ENCODE results near the gene DACT3. TPM values are rescaled to one million over a fixed set of nuclear protein-coding genes. Genes with fewer than 3 reads are reported as not detected.

Gene DACT3
- total and polyA plus RNA-seq, 2 of the 4 experiments (the other 2 are of a cell fraction): 1.6 to 4.9 TPM

- Histone ChIP-seq H4K91ac (ENCODE audit: insufficient read depth, low read depth, low read length) (no peak overlapping the region), H3K14ac (replicated peaks; ENCODE audit: low read depth, low read length) (no peak overlapping the region), H4K20me1 (ENCODE audit: insufficient read depth, low read length) (no peaks in the 10 kb centered on the region), H2BK20ac (ENCODE audit: low read depth, low read length) (no peak overlapping the region), H3K9me1 (ENCODE audit: insufficient read depth, low read length) (0 out of 2 replicates have a peak, but pooled peaks cover 3% of the 10 kb centered on the region), H4K5ac (ENCODE audit: low read depth, low read length) (no peak overlapping the region), H3K4me1 (ENCODE audit: control insufficient read depth, insufficient read depth, low read length) (no peaks in the 10 kb centered on the region), H3K56ac (ENCODE audit: extremely low read depth, insufficient read depth, low read length) (no peak overlapping the region), H3K4me2 (ENCODE audit: low read depth, low read length) (no peak overlapping the region), H2AFZ (replicated peaks; ENCODE audit: low read length, poor library complexity) (no peak overlapping the region), H3K4ac (ENCODE audit: low read depth, low read length) (no peak overlapping the region), H2AK9ac (replicated peaks; ENCODE audit: low read depth, low read length, poor library complexity) (no peak overlapping the region), H3K18ac (ENCODE audit: low read depth, low read length) (no peak overlapping the region), H3K9ac (ENCODE audit: low read depth, low read length) (no peak overlapping the region), H3K27me3 (ENCODE audit: control insufficient read depth, insufficient read depth, low read length) (no peaks in the 10 kb centered on the region), H3K23ac (ENCODE audit: low read depth, low read length) (no peak overlapping the region), H3K4me3 (ENCODE audit: insufficient read depth, low read depth, low read length) (no peak overlapping the region), H3K36me3 (ENCODE audit: control insufficient read depth, insufficient read depth, low read length) (peaks cover 7% of the 10 kb centered on the region; the same call in 1 of the 2 replicates), H3K9me3 (ENCODE audit: control insufficient read depth, insufficient read depth, low read length) (peaks cover 7% of the 10 kb centered on the region), H4K8ac (ENCODE audit: low read depth in 2 of 2, low read length in 2 of 2) (no peak overlapping the region), H2BK15ac (ENCODE audit: low read depth, low read length) (no peak overlapping the region), H3K27ac (ENCODE audit: insufficient read depth, low read length) (no peak overlapping the region), H3K79me1 (ENCODE audit: low read depth in 1 of 2, low read length in 2 of 2) (no peaks in the 10 kb centered on the region), H2BK5ac (ENCODE audit: low read depth, low read length, poor library complexity, severe bottlenecking) (no peak overlapping the region), H2BK120ac (ENCODE audit: low read depth, low read length) (no peak overlapping the region), H2AK5ac (ENCODE audit: low read depth, low read length) (no peak overlapping the region)
- dilution Hi-C loops (cut with HindIII; ENCODE audit: low sequenced_read_pairs, unreplicated experiment) (no loop called here), intact Hi-C loops (cut with micrococcal nuclease) (no loop called here), in situ Hi-C loops (cut with MboI; ENCODE audit: low sequenced_read_pairs) (no loop called here)
- POLR2A ChIA-PET (ENCODE audit: unreplicated experiment): no interaction called here
- CTCF ChIA-PET: no interaction called here
- BruUV-seq (replicated peaks): no TSS peak
- no peak for DNase-seq
- ATAC-seq (ENCODE audit: low read depth): no peak
- 92% methylated on average over 2 of the region's 7 CpGs; no CpG with 5 or more reads in 1 of the 2 experiments for WGBS, 2 experiments (ENCODE audit: extremely low coverage in 2 of 2, insufficient read length in 1 of 2)
- TF ChIP-seq SMC3 (IDR thresholded peaks at IDR 0.05; ENCODE audit: low read depth, low read length): no peak
- TF ChIP-seq, protein P1, sequence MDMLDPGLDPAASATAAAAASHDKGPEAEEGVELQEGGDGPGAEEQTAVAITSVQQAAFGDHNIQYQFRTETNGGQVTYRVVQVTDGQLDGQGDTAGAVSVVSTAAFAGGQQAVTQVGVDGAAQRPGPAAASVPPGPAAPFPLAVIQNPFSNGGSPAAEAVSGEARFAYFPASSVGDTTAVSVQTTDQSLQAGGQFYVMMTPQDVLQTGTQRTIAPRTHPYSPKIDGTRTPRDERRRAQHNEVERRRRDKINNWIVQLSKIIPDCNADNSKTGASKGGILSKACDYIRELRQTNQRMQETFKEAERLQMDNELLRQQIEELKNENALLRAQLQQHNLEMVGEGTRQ (IDR thresholded peaks at IDR 0.05; ENCODE audit: low read depth, low read length): no peak
- TF ChIP-seq MAFK (IDR thresholded peaks at IDR 0.05; ENCODE audit: low read depth, low read length): no peak
- TF ChIP-seq FOS (IDR thresholded peaks at IDR 0.05; ENCODE audit: low read depth, low read length): no peak
- TF ChIP-seq CHD1 (IDR thresholded peaks at IDR 0.05; ENCODE audit: low read depth, low read length): no peak
- TF ChIP-seq RCOR1 (IDR thresholded peaks at IDR 0.05; ENCODE audit: insufficient replicate concordance, low read length): no peak
- TF ChIP-seq NFE2L2 (IDR thresholded peaks at IDR 0.05; ENCODE audit: low read depth, low read length): no peak
- TF ChIP-seq RAD21 (IDR thresholded peaks at IDR 0.05; ENCODE audit: low read length): no peak
- no peak for TF ChIP-seq CEBPB (IDR thresholded peaks at IDR 0.05; ENCODE audit: low read depth, low read length)
- no peak for TF ChIP-seq BHLHE40 (IDR thresholded peaks at IDR 0.05; ENCODE audit: low read depth, low read length)
- no peak for TF ChIP-seq ELK1 (IDR thresholded peaks at IDR 0.05; ENCODE audit: borderline replicate concordance, low read depth, low read length)
- TF ChIP-seq MXI1 (IDR thresholded peaks at IDR 0.05; ENCODE audit: borderline replicate concordance, low read depth, low read length): no peak
- TF ChIP-seq POLR2A (IDR thresholded peaks at IDR 0.05; ENCODE audit: low read depth, low read length): no peak
- no peak for TF ChIP-seq CTCF (conservative IDR thresholded peaks at IDR 0.05; ENCODE audit: low read depth, low read length)
- no peak for TF ChIP-seq MAZ (IDR thresholded peaks at IDR 0.05; ENCODE audit: borderline replicate concordance, low read depth, low read length)
- no peak for TF ChIP-seq RFX5 (IDR thresholded peaks at IDR 0.05; ENCODE audit: low read depth, low read length)
Measured at GRCh38 chr19:46650445-46650844, 10.5 kb downstream of the DACT3 start.
